Astrocyte of the spinal cord (primary cell): ENCODE results near the gene MACROD2.

Source experiments
- DNase-seq: peaks from one replicate; pipeline ENCODE4 v3.0.0; 2011; ENCODE audit warnings: low read depth, low spot score
- H3K4me3 ChIP-seq: 2 replicates; pipeline ENCODE4 v1.5.1; 2011; ENCODE audit warnings: low read depth, mild to moderate bottlenecking, low read length, moderate library complexity
- in situ Hi-C: cut with HindIII; loops from 2 replicates; pipeline ENCODE4 v1.10.0; 2017; ENCODE audit warnings: low sequenced_read_pairs
- TF ChIP-seq, protein P1 (sequence below): IDR thresholded peaks from 2 replicates; pipeline ENCODE4 v1.5.1; 2012; ENCODE audit warnings: low read depth, mild to moderate bottlenecking, low read length, inconsistent platforms

The MACROD2 gene

DNA sequence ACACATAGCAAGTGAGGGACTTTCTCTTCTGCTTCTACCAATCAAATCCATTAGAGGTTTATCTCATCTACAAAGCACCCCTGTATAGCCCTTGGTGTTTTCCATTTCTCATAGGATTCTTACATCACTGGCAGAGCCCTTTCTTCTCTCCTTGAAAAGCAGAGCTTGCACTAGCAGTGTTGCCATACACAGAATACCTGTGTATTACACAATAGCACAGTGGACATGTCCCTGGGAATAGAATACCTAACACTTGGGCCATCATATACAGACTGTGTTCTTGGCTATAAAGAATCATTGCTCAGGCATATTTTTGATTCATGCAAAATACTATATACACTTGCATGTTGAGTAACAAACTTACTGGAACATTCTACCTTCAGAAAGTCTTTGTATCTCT, 1996.0 kb downstream of the MACROD2 start:
- in situ Hi-C loops, result no loop called here
- TF ChIP-seq, protein P1, sequence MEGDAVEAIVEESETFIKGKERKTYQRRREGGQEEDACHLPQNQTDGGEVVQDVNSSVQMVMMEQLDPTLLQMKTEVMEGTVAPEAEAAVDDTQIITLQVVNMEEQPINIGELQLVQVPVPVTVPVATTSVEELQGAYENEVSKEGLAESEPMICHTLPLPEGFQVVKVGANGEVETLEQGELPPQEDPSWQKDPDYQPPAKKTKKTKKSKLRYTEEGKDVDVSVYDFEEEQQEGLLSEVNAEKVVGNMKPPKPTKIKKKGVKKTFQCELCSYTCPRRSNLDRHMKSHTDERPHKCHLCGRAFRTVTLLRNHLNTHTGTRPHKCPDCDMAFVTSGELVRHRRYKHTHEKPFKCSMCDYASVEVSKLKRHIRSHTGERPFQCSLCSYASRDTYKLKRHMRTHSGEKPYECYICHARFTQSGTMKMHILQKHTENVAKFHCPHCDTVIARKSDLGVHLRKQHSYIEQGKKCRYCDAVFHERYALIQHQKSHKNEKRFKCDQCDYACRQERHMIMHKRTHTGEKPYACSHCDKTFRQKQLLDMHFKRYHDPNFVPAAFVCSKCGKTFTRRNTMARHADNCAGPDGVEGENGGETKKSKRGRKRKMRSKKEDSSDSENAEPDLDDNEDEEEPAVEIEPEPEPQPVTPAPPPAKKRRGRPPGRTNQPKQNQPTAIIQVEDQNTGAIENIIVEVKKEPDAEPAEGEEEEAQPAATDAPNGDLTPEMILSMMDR, result no peak
- no peak for DNase-seq
- no peak overlapping the region for H3K4me3 ChIP-seq

DNA sequence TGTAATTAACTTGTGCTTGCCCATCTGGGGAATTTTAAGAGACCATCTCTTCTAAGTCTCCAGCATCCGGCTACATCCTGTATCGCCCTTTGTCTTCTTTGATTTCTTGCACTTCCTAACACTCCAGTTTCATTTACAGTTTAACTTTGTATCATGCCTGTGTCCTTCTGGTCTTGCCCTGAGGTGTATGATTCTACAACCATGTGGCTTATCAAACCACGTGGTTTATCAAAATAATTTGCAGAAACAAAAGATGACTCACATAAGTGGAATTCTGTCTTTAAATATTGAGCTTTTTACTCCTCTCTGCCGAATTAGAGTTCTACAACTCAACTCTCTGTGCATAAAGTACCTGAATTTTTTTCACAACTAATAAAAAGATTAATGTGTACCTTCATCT, 1997.2 kb downstream of the MACROD2 start:
- no peak for DNase-seq
- TF ChIP-seq, protein P1, result no peak
- H3K4me3 ChIP-seq, result no peak overlapping the region
- in situ Hi-C loops, result no loop called here

DNA sequence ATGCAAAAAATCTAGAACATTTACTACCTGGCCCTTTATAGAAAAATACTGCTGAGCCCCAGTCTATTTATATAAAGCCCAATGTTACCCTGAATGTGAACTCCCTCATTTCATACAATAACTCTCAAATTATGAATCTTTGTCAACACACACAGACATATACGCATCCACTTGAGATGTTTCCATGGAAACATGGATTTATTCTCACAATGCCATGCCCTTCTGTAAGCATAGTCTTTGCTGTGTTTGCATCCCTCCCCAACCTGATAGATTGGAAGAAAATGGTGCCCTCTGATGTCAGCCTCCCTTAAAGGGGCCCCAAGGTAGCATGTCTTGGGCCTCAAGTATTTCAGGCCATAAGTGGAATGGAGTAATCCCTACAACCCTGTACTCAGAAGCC, 2004.8 kb downstream of the MACROD2 start:
- TF ChIP-seq, protein P1, result no peak
- in situ Hi-C loops, result no loop called here
- no peak for DNase-seq
- no peak overlapping the region for H3K4me3 ChIP-seq

DNA sequence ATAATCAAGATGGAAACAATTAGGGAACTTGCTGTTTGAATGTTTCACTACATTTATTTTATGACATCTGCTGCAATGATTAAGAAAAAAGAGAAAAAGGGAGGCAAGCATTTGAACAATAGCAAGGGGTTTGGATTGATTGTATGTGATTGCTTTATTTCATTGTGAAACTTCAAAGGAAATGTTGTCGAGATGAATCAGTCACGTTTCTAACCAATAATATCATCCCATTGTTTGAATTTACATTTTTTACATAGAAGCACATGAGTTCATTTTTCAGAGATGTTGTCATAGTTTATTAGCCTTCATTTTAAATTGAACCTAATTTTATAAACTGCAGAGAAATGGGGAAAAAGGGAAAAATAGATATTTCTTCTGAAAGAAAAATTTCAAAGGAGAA, 2006.0 kb downstream of the MACROD2 start:
- TF ChIP-seq, protein P1, result no peak

DNA sequence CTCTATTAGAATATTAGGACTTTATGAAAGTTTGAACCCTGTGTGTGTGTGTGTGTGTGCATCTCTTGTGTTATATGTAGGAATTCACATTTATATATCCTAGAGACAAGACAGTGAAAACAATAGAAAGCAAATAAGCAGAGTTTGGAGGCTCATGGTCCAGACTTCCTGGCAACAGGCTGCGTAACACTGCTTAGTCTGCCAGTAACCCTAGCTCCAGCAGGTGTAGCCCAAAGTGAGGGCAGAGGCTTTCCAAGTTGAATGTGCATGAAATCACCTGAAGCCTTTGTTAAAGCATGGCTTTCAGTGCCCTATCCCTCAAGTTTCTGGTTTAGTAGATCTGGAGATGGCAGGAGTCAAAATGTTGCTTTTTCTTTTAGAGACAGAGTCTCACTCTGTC, 2008.0 kb downstream of the MACROD2 start:
- DNase-seq, result no peak
- TF ChIP-seq, protein P1, result no peak
- H3K4me3 ChIP-seq, result no peak overlapping the region
- in situ Hi-C loops, result no loop called here

More for the DNA sequence above, 2006.0 kb downstream of the MACROD2 start:
- H3K4me3 ChIP-seq, result no peak overlapping the region
- in situ Hi-C loops, result no loop called here
- no peak for DNase-seq

DNA sequence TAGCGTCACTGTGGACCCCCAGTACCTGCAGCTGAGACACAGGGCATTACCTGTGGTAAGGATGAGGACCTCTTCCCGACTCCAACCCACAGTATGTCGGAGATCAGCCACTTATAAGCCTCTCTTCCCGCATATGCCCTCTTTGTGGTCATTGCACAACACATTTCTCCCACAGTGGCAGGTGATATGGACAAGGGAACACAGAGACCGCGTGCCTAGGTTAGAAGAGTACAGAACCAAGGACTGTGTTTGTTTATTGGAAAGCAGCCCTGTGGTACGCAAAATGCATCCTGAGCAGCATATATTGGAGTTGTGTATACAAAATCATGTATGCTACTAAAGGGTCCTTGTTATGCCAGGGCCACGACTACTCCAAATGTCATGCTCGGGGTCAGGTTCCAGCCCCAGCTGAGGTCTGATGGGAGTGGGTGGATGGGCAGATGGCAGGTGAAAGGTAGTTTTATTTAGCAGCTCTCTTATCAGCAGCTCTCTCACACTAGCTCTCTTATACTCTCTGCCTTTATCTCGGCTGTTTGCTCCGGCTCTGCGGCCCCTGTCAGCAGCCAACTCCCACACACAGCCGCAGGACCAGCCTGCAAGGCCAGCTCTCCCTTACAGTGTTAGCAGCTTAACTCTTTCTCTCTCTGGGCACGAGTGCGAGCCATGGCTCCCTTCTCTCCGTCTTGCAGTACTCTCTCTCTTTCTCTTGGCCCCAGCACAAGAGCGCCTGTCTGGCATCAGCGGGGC, 2009.0 kb downstream of the MACROD2 start:
- no peak for DNase-seq
- in situ Hi-C loops, result no loop called here
- no peak overlapping the region for H3K4me3 ChIP-seq
- TF ChIP-seq, protein P1, result no peak
